Left hindlimb (tissue), 1 donor: ENCODE results near the gene KHDRBS2.
"Not testable (repeated sequence)": the region's sequence is repeated elsewhere in the genome, so short reads cannot be mapped to it uniquely, and the experiment has no call there.

Experiments
- DNase-seq: peaks from one replicate; pipeline ENCODE4 v3.0.0-alpha.2; 2018

KHDRBS2 gene

DNA sequence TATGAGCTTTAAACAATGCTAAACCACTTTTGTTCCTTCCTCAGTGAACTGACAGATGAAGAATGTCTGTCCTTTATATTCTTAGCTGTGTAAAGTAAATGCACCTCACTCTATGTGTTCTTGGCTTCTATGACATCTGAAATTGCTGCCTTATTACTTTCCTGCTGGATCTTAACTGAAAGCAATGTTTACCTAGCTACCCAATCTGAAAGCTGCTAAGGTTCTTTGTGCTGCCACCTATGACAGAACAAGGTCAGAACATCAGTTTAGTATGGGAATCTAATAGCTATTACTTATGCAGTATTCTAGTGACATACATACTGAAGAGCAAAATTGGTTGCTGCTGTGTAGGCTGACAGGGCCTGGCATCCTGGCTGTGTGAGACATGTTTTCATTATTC, 444.1 kb downstream of the KHDRBS2 start:
- no peak for DNase-seq

DNA sequence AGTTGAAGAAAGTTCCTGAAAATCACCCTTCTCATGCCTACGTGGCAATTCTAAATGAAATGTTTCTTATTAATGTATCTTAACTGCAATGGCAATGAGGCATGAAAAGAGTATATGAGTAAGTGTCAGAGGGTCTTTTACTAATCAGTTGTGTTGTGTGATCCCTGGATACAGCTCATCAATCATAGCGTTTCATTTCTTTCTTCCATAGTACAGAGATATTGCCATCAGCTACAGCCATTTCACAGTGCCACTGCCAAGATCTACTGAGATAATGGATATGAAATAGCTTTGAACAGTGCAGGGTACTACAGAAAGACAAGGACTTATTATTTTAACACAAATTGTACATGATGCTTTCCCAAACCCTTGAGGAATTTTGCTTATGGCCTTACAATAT, 450.8 kb downstream of the KHDRBS2 start:
- no peak for DNase-seq

DNA sequence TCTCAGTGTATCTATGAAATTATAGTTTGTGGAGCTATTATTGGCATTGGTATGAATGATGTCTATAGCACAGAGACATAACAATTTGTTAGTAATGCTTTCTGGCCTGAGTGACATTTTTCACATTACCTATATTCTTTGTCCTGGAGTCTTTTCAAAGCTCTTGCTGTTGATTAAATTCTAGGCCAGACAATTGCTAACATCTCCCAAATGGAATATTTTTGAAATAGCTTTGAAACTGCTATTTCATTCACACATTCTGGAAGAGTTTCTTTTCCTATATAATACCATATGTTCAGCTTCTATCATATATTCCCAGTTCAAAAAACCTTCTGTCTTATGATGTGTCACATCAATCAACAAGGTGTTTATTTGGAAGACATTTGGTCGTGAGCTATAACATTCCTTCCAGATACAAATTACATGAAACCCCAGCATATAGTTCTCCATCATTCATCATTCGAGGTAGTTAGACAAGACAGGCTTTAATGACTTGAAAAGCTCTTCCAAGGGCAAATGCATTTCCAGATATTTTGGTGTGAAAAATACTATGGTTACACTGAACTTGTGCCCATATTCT, 452.8 kb downstream of the KHDRBS2 start:
- DNase-seq: no peak

DNA sequence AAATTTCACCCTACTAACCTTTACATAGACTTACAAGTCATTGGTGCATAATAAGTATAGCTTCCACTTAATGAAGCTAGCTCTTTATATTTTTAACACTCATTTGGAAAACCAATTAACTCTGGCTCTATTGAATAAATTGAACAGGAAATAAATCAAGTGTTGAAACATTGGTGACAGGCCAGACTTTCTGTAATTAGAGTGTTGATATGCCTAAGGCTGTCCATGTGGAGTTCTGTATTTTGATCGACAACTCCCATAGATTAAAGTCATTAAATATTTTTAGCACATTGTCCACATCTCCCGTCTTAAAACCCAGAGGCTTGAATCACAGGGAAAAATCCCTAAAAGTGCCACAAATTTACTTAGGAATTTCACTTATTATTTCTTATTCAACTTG, 468.3 kb downstream of the KHDRBS2 start:
- no peak for DNase-seq

DNA sequence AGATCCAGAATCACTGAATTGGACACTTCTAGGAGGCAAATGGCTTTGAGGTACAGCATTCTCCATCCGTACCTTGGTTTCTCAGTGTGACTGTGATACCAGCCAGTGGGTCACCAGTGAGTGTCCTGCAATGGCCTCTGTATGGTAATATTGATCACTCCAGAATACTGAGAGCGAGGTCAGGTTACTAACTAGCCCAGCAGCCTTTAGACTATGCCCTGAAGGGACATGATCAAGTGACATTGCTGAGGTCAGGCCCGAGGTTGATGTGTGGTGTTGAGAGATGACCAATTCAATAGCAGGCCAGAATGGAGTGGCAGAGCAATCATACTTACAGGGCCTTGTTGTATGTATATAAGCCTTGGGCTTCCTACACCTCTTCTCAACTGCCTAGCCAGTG, 476.0 kb downstream of the KHDRBS2 start:
- no peak for DNase-seq

DNA sequence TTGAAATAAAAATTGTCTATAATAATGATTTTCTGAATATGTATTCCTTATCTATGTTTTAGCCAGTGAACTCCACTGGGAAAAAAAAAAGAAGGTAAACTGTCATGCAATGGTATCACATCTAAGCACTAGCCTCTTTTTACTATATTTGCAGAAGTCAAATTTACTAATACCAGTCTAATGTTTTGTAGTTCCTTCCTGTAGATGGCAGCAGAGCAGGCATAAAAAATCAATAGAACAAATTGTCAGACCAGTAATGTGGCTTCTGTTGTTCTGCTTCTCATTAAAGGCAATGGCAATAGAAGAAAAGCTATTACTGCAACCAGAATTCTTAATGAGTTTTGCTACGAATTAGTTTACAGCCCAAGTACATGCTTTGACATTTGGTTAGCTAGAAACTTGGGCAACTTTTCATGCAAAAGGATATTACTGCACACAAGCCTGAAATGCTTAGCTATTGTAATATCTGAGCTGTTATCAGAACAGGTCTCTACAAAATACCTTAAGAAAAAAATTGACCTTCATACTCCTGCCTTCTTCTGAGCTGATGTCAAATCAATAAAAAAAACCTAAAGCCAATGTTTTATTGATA, 476.9 kb downstream of the KHDRBS2 start:
- DNase-seq: no peak

DNA sequence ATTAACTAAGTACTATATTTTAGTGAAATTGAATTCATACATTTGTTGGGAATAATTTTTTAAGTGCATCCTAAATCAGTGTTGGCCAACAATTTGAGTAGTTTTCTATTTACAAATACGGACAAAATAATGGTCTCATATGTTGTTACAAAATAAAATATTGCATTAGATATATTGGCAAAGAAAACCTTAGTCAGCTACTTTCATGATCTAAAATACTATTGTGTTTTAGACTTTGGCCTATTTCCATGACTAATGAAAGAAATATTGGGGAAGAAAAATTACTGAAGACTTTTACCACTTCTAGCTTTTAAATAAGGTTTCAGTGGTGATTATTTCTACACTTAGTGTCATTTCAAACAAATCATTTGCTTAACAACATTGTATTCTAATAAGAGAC, 498.0 kb downstream of the KHDRBS2 start:
- no peak for DNase-seq

DNA sequence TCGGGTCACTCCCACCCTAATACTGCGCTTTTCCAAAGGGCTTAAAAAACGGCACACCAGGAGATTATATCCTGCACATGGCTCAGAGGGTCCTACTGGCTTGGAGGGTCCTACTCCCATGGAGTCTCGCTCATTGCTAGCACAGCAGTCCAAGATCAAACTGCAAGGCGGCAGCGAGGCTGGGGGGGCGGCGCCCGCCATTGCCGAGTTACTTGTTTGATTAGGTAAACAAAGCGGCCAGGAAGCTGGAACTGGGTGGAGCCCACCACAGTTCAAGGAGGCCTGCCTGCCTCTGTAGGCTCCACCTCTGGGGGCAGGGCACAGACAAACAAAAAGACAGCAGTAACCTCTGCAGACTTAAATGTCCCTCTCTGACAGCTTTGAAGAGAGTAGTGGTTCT, 516.6 kb downstream of the KHDRBS2 start:
- DNase-seq: not testable (repeated sequence)

DNA sequence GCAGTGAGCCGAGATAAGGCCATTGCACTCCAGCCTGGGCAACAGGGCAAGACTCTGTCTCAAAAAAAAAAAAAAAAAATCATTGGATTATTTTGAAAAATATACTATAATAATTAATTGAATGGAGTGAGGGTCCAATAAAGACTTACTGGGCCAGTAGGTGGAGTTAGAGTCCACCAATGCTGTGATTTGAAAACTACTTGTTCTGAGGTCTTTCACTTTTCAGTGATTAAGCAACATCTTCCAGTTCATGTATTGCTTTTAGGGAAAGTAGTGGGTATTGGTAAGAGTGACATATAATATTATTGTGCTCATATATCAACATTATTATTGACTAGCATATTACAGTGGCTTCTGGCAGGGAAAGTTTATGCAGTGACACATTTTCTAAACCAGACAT, 530.3 kb downstream of the KHDRBS2 start:
- no peak for DNase-seq

DNA sequence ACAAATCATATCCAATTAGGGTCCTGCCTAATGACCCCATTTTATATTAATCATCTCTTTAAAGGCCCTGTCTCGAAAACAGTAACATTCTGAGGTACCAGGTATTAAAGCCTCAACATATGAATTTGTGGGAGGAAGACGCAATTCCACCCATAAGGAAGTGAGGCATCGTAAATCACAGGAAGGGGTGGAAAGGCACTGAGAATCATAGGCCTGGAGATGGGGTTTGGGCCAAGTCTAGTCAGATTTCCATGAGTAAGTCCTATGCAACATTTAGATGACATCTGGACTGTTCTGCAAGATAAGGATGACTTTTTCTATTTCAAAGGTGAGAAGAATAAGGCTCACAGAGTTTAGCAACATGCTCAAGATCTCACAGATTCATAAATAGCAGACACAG, 534.0 kb downstream of the KHDRBS2 start:
- no peak for DNase-seq

DNA sequence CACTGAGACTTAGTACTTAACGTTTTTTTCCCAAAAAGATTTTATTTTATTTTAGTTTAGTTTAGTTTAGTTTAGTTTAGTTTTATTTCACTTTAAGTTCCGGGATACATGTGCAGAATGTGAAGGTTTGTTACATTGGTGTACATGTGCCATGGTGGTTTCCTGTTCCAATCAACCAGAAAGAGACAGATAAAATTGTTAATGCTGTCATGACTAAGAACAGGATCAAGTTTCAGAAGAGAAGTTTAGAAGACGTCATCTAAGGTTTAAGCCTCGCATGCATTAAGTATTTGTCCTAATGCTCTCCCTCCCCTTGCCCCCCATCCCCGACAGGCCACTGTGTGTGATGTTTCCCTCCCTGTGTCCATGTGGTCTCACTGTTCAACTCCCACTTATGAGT, 540.0 kb downstream of the KHDRBS2 start:
- no peak for DNase-seq

DNA sequence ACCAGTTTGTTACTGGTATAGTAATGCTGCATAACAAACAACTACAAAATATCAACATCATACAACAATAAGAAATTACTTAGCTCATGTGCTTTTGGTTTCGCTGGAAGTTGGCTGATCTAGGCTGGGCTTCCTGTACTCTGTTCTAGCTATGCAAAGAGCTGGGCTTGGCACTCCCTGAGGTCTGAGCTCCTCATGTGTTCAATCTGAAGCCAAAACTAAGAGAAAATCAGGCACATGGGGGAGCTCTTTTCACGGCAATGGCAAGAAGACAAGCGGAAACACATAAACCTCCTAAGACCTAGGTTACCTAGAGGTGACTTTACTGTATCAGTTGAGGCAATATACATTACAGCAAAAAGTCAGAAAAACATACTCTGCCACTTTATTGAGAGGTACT, 574.2 kb downstream of the KHDRBS2 start:
- no peak for DNase-seq

DNA sequence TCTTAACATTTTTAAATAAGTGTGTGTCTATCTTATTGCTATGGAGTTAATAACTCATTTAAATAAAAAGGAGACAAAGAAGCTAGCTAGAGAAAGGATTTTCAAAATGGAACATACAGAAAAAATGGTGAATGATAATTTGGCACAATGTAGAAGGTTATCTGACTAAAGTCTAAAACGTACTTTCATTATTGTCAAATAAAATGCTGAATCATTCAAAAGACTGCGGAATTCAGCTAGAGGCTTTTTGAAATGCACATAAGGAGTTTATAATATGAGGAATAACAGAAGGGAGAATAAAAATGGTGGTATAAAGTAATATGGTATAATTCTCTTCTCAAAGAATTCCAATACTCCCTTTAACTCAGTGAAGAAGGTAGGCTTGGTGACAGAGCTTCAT, 597.9 kb downstream of the KHDRBS2 start:
- DNase-seq: no peak

DNA sequence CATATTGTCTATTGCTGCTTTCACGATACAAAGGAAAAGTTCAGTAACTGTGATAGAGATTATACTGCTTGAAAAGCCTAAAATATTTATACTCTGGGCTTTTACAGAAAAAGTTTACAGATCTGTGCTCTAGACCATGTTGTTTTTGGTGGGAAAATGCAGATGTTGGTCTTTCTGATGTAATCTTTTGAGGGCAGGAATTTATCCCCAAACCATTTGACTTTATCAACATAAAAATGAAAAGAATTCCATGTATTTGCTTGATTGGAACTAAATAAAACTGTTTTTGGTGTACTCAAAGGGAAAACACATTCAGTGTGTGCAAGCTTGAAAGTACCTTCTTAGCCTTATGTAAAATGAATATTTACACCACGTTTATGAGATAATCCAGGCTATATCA, 603.5 kb downstream of the KHDRBS2 start:
- no peak for DNase-seq

DNA sequence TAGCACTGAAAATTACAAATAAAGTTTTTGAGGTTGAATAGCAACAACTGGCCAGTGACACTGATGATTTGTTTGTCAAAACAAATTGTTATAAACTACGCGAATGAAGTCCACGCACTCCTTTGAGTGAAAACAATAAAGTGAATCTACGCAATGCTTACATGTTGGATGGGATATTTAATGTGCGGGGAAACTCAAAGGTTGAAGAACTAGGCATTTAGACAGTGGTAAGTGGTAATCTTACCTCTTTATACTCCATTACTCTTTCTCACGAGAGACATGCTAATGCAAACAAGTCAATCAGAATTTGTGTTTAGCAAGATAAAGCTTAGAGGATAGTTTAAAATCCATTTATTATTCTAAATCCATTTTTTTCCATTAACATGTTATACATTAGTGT, 606.4 kb downstream of the KHDRBS2 start:
- DNase-seq: no peak

DNA sequence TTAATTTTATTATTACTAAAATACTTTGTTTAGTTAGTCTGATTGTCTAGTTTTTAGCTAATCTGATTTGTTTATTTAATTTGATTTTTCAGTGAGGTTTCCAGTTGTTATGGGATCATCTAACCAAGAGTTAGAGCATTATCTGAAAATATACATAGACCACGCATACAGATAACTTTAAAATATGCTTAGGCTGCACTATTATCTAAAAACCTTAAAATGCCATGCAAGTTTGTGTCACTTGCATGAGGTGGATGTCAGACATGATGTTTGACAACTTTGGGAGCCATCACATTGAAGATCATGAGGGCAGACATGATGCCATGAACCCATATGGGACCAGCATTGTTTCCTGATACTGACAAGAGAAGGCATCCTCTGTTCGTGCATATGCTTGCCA, 610.3 kb downstream of the KHDRBS2 start:
- no peak for DNase-seq

DNA sequence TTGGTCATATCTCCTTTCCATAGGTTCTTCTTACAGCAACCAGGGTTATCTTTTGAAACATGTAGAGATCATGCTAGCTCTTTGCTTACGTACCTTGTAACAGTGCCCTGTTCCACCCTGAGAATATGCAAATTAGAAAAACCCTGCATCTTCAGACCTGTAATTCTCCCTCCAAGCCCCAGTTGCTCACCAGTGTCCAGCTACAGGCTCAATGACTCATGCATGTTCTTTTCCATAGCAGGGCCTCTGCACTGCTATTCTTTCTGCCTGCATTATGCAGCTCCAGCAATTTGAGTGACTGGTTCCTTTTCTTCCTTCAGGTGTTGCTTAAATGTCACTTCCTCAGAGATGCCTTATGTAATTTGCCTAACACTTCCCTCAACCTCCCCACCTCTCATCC, 636.2 kb downstream of the KHDRBS2 start:
- no peak for DNase-seq

DNA sequence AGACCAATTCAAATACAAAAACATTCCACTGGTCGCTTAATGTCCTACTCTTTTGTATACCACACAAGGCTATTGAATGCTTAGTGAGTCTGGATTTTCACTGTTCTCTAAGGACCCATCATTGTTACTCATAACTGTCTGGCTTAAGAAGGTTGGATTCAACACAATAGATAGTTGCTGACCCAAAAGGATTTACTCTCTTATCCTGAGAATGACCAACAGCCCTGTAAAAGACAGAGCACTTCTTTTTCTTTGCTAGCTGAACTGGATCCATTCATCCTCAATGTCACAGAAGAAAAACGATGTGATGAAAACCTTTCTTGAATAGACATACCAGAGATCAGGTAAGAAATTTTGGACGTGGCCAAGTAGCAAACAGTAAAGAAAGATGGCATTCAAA, 645.6 kb downstream of the KHDRBS2 start:
- no peak for DNase-seq
